ENCODE measurements around the gene CLC.
"Not testable (repeated sequence)": the region's sequence is repeated elsewhere in the genome, so short reads cannot be mapped to it uniquely, and the experiment has no call there.

Gene CLC

GRCh38 chr19:39727070-39727800 is 10.6 kb downstream of the CLC start:
- no peak for DNase-seq

GRCh38 chr19:39725995-39726394 is 11.8 kb downstream of the CLC start:
- no peak for DNase-seq

GRCh38 chr19:39720144-39720543 is 17.7 kb downstream of the CLC start:
- DNase-seq: not testable (repeated sequence)

GRCh38 chr19:39710333-39710890 is 27.4 kb downstream of the CLC start:
- DNase-seq: no peak

GRCh38 chr19:39709026-39709872 is 28.6 kb downstream of the CLC start:
- no peak for DNase-seq

GRCh38 chr19:39708594-39708993 is 29.2 kb downstream of the CLC start:
- DNase-seq: no peak

- peak; percentile 17 for DNase-seq
These were observed 32.1 kb downstream of the CLC start for GRCh38 chr19:39705578-39706188.

- no peak for DNase-seq
These were observed 33.4 kb downstream of the CLC start, which contains the start of gene LGALS14 for GRCh38 chr19:39704181-39705044. TSS of gene LGALS14 (plus strand) at chr19:39704481. CDS start at chr19:39704529, 48 bp downstream.

GRCh38 chr19:39701291-39701690 is 36.5 kb downstream of the CLC start:
- DNase-seq: no peak

GRCh38 chr19:39698535-39698934 is 39.3 kb downstream of the CLC start:
- no peak for DNase-seq

- no peak for DNase-seq
These were observed 41.4 kb downstream of the CLC start for GRCh38 chr19:39696387-39696786.

GRCh38 chr19:39695759-39696158 is 42.1 kb downstream of the CLC start:
- DNase-seq: no peak

- no peak for DNase-seq
These were observed 45.0 kb downstream of the CLC start for GRCh38 chr19:39692822-39693221.

- no peak for DNase-seq
These were observed 45.7 kb downstream of the CLC start for GRCh38 chr19:39692166-39692565.

- not testable (repeated sequence) for DNase-seq
These were observed 49.2 kb downstream of the CLC start for GRCh38 chr19:39688637-39689036.

- DNase-seq: no peak
These were observed 51.1 kb downstream of the CLC start for GRCh38 chr19:39686739-39687138.

GRCh38 chr19:39684267-39684666 is 53.6 kb downstream of the CLC start:
- no peak for DNase-seq

GRCh38 chr19:39681416-39681815 is 56.4 kb downstream of the CLC start:
- no peak for DNase-seq
